Measurements from ENCODE around the gene PACSIN3. TPM values are rescaled to one million over a fixed set of nuclear protein-coding genes. Genes with fewer than 3 reads are reported as not detected.

Gene PACSIN3
- total RNA-seq, 2 experiments from 2014 or later, result 4.1 to 5.9 TPM

DNA sequence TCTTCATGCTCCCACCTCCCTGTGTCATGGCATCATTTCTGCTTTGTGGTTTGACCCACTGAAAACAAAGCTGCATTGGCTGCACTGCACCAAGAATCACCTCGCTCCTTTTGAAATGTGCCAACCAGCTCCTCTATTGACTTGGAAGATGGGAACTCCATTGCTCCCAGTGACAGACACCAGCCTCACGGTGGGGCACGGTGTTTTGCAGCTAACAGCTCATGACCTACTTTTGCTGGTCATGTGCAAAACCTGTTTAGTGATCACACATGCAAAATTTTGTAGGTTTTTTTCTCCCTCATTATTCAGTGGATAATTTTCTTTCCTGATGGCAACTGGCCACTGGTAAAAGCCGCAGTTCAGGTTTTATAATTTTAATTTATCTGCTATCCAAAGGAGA is 46.4 kb downstream of the PACSIN3 start:
- ChIA-PET CTCF (interaction anchor here (0.7 to 1.5 kb wide), 2 partner anchors 13 to 15 kb away, joined by 4 to 5 read pairs; no protein-coding TSS in a partner anchor), POLR2A (interaction anchor here (0.6 kb wide), 1 partner anchor 11 kb away, joined by 3 read pairs; no protein-coding TSS in a partner anchor)
- Mint-ChIP-seq H3K4me3 (no peak overlapping the region), H3K9me3 (ENCODE audit: low read depth) (no peaks in the 10 kb centered on the region), H3K27me3 (no peaks in the 10 kb centered on the region), H3K27ac (no peak overlapping the region), H3K36me3 (ENCODE audit: low read depth) (peaks cover 10% of the 10 kb centered on the region), H3K4me1 (no peaks in the 10 kb centered on the region)
- ATAC-seq, result no peak
- DNase-seq, result no peak
- intact Hi-C loops (cut with DNase I, micrococcal nuclease), result no loop called here

DNA sequence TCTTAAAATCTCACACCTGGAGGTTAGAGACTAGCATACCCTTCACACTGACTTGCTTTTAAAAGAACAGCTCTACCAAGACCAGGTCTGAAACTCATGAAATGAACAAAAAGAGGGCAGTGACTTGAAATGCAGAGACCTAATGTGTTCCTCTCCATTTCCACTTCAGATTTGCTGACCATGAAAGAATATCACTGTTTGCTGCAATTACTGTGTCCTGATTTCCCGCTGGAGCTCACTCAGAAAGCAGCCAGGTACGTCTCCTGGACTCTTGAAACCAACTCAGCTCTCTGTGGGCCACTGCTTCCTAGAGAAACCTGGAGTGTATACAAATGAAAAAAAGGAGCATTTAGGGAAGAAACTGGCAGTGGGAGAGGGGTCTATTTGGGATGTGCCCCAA is 48.8 kb downstream of the PACSIN3 start:
- no peaks in the 10 kb centered on the region for H3K9me3 Mint-ChIP-seq (ENCODE audit: low read depth)
- peaks cover 10% of the 10 kb centered on the region for H3K36me3 Mint-ChIP-seq (ENCODE audit: low read depth)
- ChIA-PET POLR2A (no interaction called here), CTCF (interaction anchor here (0.7 to 1.2 kb wide), 2 partner anchors 20 to 218 kb away, joined by 3 read pairs; no protein-coding TSS in a partner anchor)
- intact Hi-C loops (cut with DNase I, micrococcal nuclease), result no loop called here
- H3K4me1 Mint-ChIP-seq, result no peaks in the 10 kb centered on the region
- DNase-seq (no peak), ATAC-seq (no peak)
- H3K4me3 Mint-ChIP-seq, result no peak overlapping the region
- no peaks in the 10 kb centered on the region for H3K27me3 Mint-ChIP-seq
- no peak overlapping the region for H3K27ac Mint-ChIP-seq

DNA sequence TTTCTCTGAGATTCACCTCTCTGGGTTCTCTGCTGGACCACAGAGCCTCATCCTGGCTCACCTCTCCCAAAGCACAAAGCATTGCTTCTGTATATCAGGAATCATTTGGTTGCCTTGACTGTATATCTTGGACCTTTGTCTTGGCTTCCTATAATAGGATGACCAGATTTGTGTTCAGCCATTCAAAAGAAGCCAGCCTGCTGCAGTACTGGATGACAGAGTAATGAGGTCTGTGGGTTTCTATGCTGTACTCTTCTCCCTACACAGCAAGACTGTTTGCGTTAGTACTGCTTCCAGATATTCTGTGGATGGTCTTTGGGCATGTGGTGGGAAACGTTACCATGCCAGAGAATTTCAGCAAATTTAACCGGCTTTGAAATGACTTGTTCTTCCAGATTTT is 49.3 kb downstream of the PACSIN3 start:
- DNase-seq, result no peak
- no peaks in the 10 kb centered on the region for H3K4me1 Mint-ChIP-seq
- H3K4me3 Mint-ChIP-seq, result no peak overlapping the region
- H3K27ac Mint-ChIP-seq, result no peak overlapping the region
- H3K27me3 Mint-ChIP-seq, result no peaks in the 10 kb centered on the region
- no peak for ATAC-seq
- CTCF ChIA-PET, result interaction anchor here (1.2 kb wide), 1 partner anchor 21 kb away, joined by 3 read pairs; no protein-coding TSS in a partner anchor
- no peaks in the 10 kb centered on the region for H3K9me3 Mint-ChIP-seq (ENCODE audit: low read depth)
- POLR2A ChIA-PET, result no interaction called here
- intact Hi-C loops (cut with DNase I, micrococcal nuclease), result no loop called here
- H3K36me3 Mint-ChIP-seq (ENCODE audit: low read depth), result peaks cover 10% of the 10 kb centered on the region

DNA sequence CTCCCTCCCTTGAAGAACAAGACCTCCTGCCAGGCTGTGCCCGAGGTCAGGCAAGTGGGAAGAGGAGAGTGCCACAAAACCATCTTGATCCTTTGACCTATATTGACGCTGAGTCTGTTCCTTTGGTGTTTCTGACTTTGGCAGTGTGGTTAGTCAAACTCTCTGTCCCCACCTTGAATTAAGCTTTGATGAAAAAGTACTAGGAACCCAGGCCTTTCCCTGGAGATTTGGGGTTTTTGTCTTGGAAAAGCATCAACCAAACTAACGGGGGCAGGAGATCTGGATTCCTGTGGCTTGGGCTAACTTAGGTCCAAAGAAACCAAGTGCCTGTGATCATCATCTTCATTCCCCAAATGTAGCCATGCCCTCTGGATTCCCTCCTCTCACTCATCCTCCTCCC is 49.9 kb downstream of the PACSIN3 start:
- Mint-ChIP-seq H3K4me3 (no peak overlapping the region), H3K27ac (no peak overlapping the region), H3K27me3 (no peaks in the 10 kb centered on the region), H3K36me3 (ENCODE audit: low read depth) (peaks cover 10% of the 10 kb centered on the region), H3K4me1 (no peaks in the 10 kb centered on the region), H3K9me3 (ENCODE audit: low read depth) (no peaks in the 10 kb centered on the region)
- POLR2A ChIA-PET, result no interaction called here
- CTCF ChIA-PET, result no interaction called here
- DNase-seq (no peak), ATAC-seq (no peak)
- intact Hi-C loops (cut with DNase I, micrococcal nuclease), result no loop called here

DNA sequence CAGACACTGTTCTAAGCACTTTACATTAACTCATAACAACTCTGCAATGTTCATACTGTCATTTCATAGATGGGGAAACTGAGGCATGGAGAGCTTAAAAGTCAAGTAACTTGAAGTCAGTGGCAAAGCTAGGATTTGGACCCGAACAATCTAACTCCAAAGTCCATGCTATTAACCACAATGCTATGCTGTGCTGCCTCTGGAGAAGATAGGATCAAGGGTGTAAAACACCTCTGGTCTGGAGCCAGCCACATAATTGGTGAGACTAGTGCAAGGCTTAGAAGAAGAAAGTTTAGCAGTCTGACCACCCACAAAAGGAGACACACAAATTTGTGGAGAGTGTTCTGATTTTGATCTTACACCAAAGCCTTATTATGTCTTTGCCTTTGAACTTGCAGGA is 53.3 kb downstream of the PACSIN3 start:
- intact Hi-C loops (cut with DNase I, micrococcal nuclease), result no loop called here
- Mint-ChIP-seq H3K4me3 (no peak overlapping the region), H3K4me1 (no peaks in the 10 kb centered on the region), H3K36me3 (ENCODE audit: low read depth) (peaks cover 7% of the 10 kb centered on the region), H3K27ac (no peak overlapping the region), H3K27me3 (no peaks in the 10 kb centered on the region), H3K9me3 (ENCODE audit: low read depth) (no peaks in the 10 kb centered on the region)
- POLR2A ChIA-PET, result no interaction called here
- ATAC-seq (no peak), DNase-seq (no peak)
- CTCF ChIA-PET, result no interaction called here

DNA sequence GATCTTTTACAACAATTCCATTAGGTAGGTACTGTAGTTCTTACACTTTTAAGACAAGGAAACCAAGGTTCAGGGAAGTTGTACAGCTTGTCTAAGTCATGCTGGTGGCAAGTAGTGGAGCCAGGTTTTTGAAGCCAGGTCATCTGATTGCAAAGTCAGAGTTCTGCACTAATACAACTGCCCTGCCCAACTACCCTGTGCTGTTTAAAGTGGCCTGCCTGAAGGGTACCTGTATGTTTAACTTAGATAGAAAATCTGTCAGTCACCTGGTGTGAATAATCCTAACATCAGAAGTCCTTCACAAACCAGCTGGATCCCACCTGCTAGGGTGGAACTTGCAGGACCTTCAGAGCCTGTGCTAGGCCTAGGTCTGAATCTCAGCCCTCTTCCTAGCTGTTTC is 53.7 kb downstream of the PACSIN3 start:
- ChIA-PET POLR2A (no interaction called here), CTCF (interaction anchor here (0.5 kb wide), 1 partner anchor 27 kb away, joined by 3 read pairs; no protein-coding TSS in a partner anchor)
- Mint-ChIP-seq H3K27ac (no peak overlapping the region), H3K27me3 (no peaks in the 10 kb centered on the region), H3K9me3 (ENCODE audit: low read depth) (no peaks in the 10 kb centered on the region), H3K4me1 (no peaks in the 10 kb centered on the region), H3K4me3 (no peak overlapping the region), H3K36me3 (ENCODE audit: low read depth) (peaks cover 2% of the 10 kb centered on the region)
- intact Hi-C loops (cut with DNase I, micrococcal nuclease), result no loop called here
- ATAC-seq (no peak), DNase-seq (no peak)

DNA sequence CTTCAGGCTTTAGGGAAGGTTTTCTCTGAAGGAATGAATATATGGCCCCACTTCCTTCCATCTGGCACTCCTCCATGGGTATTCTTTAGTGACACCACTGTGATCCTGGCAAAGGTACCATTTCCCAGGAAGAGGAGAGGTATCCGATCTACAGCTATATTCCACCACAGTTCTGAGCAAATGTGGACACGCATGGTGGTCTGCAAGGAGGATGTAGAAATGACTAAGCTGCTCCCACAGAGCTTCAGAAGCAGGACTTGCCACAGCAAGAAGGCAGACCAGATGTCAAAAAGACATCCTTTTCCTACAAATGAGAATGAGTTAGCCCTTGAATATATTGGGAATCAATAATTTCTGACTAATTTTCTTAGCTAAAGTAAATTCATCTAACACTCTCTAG is 55.1 kb downstream of the PACSIN3 start:
- intact Hi-C loops (cut with DNase I, micrococcal nuclease), result no loop called here
- POLR2A ChIA-PET, result no interaction called here
- Mint-ChIP-seq H3K36me3 (ENCODE audit: low read depth) (no peaks in the 10 kb centered on the region), H3K9me3 (ENCODE audit: low read depth) (no peaks in the 10 kb centered on the region), H3K27ac (no peak overlapping the region), H3K27me3 (no peaks in the 10 kb centered on the region), H3K4me1 (no peaks in the 10 kb centered on the region), H3K4me3 (no peak overlapping the region)
- ATAC-seq (no peak), DNase-seq (no peak)
- CTCF ChIA-PET, result interaction anchor here (0.6 to 1.4 kb wide), 6 partner anchors 13 to 1510 kb away, joined by 3 to 4 read pairs (median 4); partner anchors contain the start of gene CSTPP1

DNA sequence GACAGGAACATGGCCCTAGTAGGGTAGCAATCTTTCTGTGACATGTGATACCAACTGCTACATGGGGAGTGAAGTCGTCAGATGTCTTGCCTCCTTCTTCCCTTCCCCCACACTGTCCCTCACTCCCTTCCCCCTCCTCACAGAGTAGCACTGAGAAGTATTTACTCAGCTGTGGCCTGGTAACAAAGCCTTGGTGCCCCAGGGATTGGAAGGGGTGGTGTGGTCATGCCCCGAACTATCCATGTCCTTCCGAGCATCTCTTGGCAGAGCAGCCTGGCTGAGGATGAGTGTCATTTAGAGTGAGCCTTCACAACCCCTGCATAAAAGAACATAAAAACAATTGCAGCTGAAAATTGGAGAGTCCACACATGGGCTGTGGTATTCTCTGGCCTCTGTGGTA is 55.7 kb downstream of the PACSIN3 start:
- Mint-ChIP-seq H3K27ac (no peak overlapping the region), H3K9me3 (ENCODE audit: low read depth) (no peaks in the 10 kb centered on the region), H3K4me1 (no peaks in the 10 kb centered on the region), H3K27me3 (no peaks in the 10 kb centered on the region), H3K4me3 (no peak overlapping the region), H3K36me3 (ENCODE audit: low read depth) (no peaks in the 10 kb centered on the region)
- ChIA-PET CTCF (interaction anchor here (0.7 to 1.4 kb wide), 4 partner anchors 12 to 216 kb away, joined by 3 to 4 read pairs (median 4); no protein-coding TSS in a partner anchor), POLR2A (no interaction called here)
- no peak for DNase-seq
- intact Hi-C loops (cut with DNase I, micrococcal nuclease), result no loop called here
- no peak for ATAC-seq

Small RNA genes lying within 50 kb of the gene (microRNA-seq; reads per million reads assigned to microRNA genes)
- not detected for gene MIR6745 (ENCODE audit: borderline replicate concordance)

Other genes with a start within 250 kb of the PACSIN3 start
- 10 to 100 TPM; 17.9 to 18.6 TPM for gene CSTPP1, start 249.7 kb downstream of the PACSIN3 start, total RNA-seq
- 10 to 100 TPM; 74.9 to 76.5 TPM for gene ARFGAP2, start 9.6 kb downstream of the PACSIN3 start, total RNA-seq
- 100 to 1,000 TPM; 159 to 178 TPM for gene DDB2, start 28.5 kb upstream of the PACSIN3 start, total RNA-seq
- 10 to 100 TPM; 10.2 to 11.2 TPM for gene ACP2, start 62.4 kb upstream of the PACSIN3 start, total RNA-seq
- 10 to 100 TPM in 1 of 2 experiments, 1 to 10 TPM in 1; 9.5 to 13.3 TPM for gene NR1H3, start 71.6 kb upstream of the PACSIN3 start, total RNA-seq
- gene MADD, start 83.7 kb upstream of the PACSIN3 start, total RNA-seq, result 10 to 100 TPM; 54.4 to 67.3 TPM
- gene MYBPC3, start 166.3 kb upstream of the PACSIN3 start, total RNA-seq, result not detected
- gene SPI1, start 192.1 kb upstream of the PACSIN3 start, total RNA-seq, result under 1 TPM; 0.11 to 0.30 TPM
- gene SLC39A13, start 222.2 kb upstream of the PACSIN3 start, total RNA-seq, result 10 to 100 TPM in 1 of 2 experiments, 1 to 10 TPM in 1; 8.6 to 10.7 TPM
- 100 to 1,000 TPM; 147 to 167 TPM for gene PSMC3, start 240.0 kb upstream of the PACSIN3 start, total RNA-seq